Liver (tissue), 3 donors: Measurements from ENCODE around the gene CFAP53.

Experiments
- CTCF ChIP-seq: fragments of 150-350 bp; IDR thresholded peaks from 2 replicates; pipeline ENCODE4 v1.5.1; 2017; ENCODE audit warnings: improper control_type of control experiment, low read depth, low read length; ENCODE audit not compliant: missing input control
- EGR1 ChIP-seq, 2 donors: IDR thresholded peaks; 2 replicates each; pipeline ENCODE4 v1.6.1; 2016 to 2018; ENCODE audit warnings: antibody characterized with exemption in 2 of 2, low read depth in 2 of 2
- GABPA ChIP-seq, 2 donors: IDR thresholded peaks in 1 of 2; conservative IDR thresholded peaks in 1 of 2; 2 replicates each; pipeline ENCODE4 v1.6.1; 2016; ENCODE audit warnings: antibody characterized with exemption in 2 of 2, mild to moderate bottlenecking in 1 of 2, moderate library complexity in 1 of 2
- JUND ChIP-seq, 2 donors: IDR thresholded peaks; 2 replicates each; pipeline ENCODE4 v1.6.1; 2016; ENCODE audit warnings: antibody characterized with exemption in 2 of 2
- MAX ChIP-seq: IDR thresholded peaks from 2 replicates; pipeline ENCODE4 v1.6.1; 2016; ENCODE audit warnings: antibody characterized with exemption
- NR2F2 ChIP-seq: IDR thresholded peaks from 2 replicates; pipeline ENCODE4 v1.6.1; 2016; ENCODE audit warnings: antibody characterized with exemption
- RAD21 ChIP-seq, 2 donors: IDR thresholded peaks; 2 replicates each; pipeline ENCODE4 v1.6.1; 2016; ENCODE audit warnings: antibody characterized with exemption in 2 of 2, mild to moderate bottlenecking in 2 of 2
- REST ChIP-seq: IDR thresholded peaks from 2 replicates; pipeline ENCODE4 v1.6.1; 2016; ENCODE audit warnings: antibody characterized with exemption, mild to moderate bottlenecking
- TAF1 ChIP-seq: conservative IDR thresholded peaks from 2 replicates; pipeline ENCODE4 v1.6.1; 2016; ENCODE audit warnings: antibody characterized with exemption, mild to moderate bottlenecking
- YY1 ChIP-seq: IDR thresholded peaks from 2 replicates; pipeline ENCODE4 v1.6.1; 2016; ENCODE audit warnings: antibody characterized with exemption, mild to moderate bottlenecking
- ZBTB33 ChIP-seq: IDR thresholded peaks from 2 replicates; pipeline ENCODE4 v1.6.1; 2016; ENCODE audit warnings: antibody characterized with exemption
- donor health status: healthy.
- donor health status: healthy.

GRCh38 chr18:50282521-50283335 lies 16.4 kb upstream of the CFAP53 start:
- TF ChIP-seq CTCF (no peak), ZBTB33 (no peak), REST (no peak), JUND (IDR thresholded peaks at IDR 0.05) (no peak), EGR1 (IDR thresholded peaks at IDR 0.05; ENCODE audit: low read depth in 2 of 2) (no peak), MAX (no peak), GABPA (IDR thresholded peaks at IDR 0.05 in 1 of 2, conservative IDR thresholded peaks at IDR 0.05 in 1 of 2) (no peak), YY1 (no peak), RAD21 (IDR thresholded peaks at IDR 0.05) (no peak), TAF1 (no peak), NR2F2 (no peak)
